H1 (cell line): ENCODE data around the gene RSPO3.

Experiments used
- EZH2 ChIP-seq: fragments of 200-600 bp; sonication (generic); IDR thresholded peaks from 2 replicates; pipeline ENCODE4 v1.7.1; 2012; ENCODE audit warnings: low read depth, mild to moderate bottlenecking, moderate library complexity, low read length, inconsistent platforms; ENCODE audit not compliant: severe bottlenecking
- JUND ChIP-seq: IDR thresholded peaks from 2 replicates; pipeline ENCODE4 v1.6.1; 2011; ENCODE audit warnings: mild to moderate bottlenecking, improper control_type of control experiment, low read length
- NRF1 ChIP-seq: IDR thresholded peaks from 2 replicates; pipeline ENCODE4 v1.6.1; 2011; ENCODE audit warnings: mild to moderate bottlenecking, low read depth, low read length, improper control_type of control experiment
- SRF ChIP-seq: IDR thresholded peaks from 2 replicates; pipeline ENCODE4 v1.6.1; 2011; ENCODE audit warnings: mild to moderate bottlenecking, low read depth, low read length, moderate library complexity
- SUZ12 ChIP-seq: fragments of 200-600 bp; sonication (generic); IDR thresholded peaks from 2 replicates; pipeline ENCODE4 v1.6.1; 2012; ENCODE audit warnings: mild to moderate bottlenecking, inconsistent platforms, low read length, moderate library complexity, mixed read lengths
- TF ChIP-seq, protein P1 (sequence below), 3 experiments: IDR thresholded peaks; 1 replicate in 2 of 3; 2 replicates in 1 of 3; pipeline versions ENCODE4 v1.5.1 to v1.6.1; 2011; ENCODE audit warnings: low read length in 3 of 3, mild to moderate bottlenecking in 3 of 3, inconsistent platforms in 2 of 3, low read depth in 1 of 3, moderate library complexity in 1 of 3; ENCODE audit not compliant: insufficient read depth in 1 of 3; ENCODE audit errors: control extremely low read depth in 1 of 3

DNA sequence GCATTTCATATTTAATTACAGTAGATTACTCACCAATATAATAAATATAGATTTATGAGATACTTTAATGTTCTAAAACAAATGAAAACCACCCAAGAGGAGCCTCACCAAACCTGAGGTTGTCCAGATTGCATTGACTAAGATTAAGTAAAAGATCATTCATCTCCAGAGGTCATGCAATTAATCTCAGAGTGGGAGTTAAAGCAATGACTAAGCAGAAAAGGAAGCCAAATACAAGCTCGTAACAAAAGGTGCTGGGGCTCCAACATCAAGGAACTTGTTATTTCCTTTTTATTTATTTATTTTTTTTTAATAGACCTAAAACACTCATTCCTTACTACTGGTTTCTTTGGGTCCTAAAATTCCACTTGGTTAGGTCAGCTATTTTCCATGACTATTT is 57.7 kb downstream of the RSPO3 start:
- no peak for TF ChIP-seq JUND
- TF ChIP-seq, protein P1, sequence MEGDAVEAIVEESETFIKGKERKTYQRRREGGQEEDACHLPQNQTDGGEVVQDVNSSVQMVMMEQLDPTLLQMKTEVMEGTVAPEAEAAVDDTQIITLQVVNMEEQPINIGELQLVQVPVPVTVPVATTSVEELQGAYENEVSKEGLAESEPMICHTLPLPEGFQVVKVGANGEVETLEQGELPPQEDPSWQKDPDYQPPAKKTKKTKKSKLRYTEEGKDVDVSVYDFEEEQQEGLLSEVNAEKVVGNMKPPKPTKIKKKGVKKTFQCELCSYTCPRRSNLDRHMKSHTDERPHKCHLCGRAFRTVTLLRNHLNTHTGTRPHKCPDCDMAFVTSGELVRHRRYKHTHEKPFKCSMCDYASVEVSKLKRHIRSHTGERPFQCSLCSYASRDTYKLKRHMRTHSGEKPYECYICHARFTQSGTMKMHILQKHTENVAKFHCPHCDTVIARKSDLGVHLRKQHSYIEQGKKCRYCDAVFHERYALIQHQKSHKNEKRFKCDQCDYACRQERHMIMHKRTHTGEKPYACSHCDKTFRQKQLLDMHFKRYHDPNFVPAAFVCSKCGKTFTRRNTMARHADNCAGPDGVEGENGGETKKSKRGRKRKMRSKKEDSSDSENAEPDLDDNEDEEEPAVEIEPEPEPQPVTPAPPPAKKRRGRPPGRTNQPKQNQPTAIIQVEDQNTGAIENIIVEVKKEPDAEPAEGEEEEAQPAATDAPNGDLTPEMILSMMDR (IDR thresholded peaks at IDR 0.05; ENCODE audit: control extremely low read depth in 1 of 3, insufficient read depth in 1 of 3, low read depth in 1 of 3, low read length in 3 of 3): no peak
- no peak for TF ChIP-seq EZH2
- no peak for TF ChIP-seq SRF
- no peak for TF ChIP-seq SUZ12
- no peak for TF ChIP-seq NRF1
